Erythroblast (primary cell): ENCODE data around the gene AS3MT.
"Not testable (repeated sequence)": the region's sequence is repeated elsewhere in the genome, so short reads cannot be mapped to it uniquely, and the experiment has no call there.

Experiments used
- DNase-seq, 2 experiments: peaks; one replicate each; lab custom pipeline; 2025; lab: John Stamatoyannopoulos, UW
- GATA1 ChIP-seq: IDR thresholded peaks from 2 replicates; pipeline ENCODE4 v1.6.1; 2011; ENCODE audit warnings: low read depth, mild to moderate bottlenecking, control low read depth, low read length, moderate library complexity
- POLR2A ChIP-seq: IDR thresholded peaks from 2 replicates; pipeline ENCODE4 v1.6.1; 2011; ENCODE audit warnings: mild to moderate bottlenecking, low read length

Gene AS3MT

DNA sequence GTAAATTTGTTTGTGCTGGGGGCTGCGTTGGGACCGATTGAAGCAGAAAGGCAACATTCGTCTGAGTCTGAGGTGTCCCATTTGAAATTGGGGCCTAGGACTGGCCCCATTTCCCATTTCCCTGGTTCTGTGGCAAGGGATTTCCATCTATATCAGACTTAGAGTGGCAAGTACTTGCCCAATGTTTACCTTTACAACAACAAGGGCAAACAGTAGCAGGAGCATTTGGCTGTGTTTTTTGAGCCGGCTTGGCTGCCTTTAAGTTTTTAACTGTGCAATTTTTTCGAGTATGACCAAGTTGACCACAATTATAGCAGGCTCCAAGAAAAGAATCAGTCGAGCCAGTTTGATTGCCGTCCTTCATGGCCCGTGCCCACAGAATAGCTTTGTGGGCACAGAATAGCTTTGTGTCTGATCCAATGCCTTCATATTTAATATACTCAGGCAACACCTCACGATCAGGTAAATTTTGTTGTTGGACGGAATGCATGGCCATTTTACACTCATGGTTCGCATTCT is 27.4 kb upstream of the AS3MT start:
- TF ChIP-seq POLR2A (no peak), GATA1 (no peak)
- no peak for DNase-seq

DNA sequence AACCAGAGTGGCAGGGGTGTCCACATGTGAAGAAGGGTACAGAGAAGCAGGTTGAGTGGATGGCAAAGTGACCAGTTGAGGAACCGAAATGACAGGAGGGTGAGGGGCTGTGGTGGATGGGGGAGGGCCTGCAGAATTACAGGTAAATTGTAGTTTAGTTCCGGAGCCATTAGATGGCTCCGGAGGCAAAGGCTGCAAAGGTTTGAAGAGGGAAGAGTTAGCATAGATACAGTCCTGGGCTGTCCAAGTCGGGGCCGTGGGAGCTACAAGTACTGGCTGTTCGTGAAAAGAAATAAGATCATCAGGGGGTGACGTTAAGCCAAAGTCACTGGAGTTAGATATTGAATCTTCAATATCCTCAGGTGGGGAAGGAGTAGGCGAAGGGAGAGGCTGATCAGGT is 26.1 kb upstream of the AS3MT start:
- DNase-seq: not testable (repeated sequence)

DNA sequence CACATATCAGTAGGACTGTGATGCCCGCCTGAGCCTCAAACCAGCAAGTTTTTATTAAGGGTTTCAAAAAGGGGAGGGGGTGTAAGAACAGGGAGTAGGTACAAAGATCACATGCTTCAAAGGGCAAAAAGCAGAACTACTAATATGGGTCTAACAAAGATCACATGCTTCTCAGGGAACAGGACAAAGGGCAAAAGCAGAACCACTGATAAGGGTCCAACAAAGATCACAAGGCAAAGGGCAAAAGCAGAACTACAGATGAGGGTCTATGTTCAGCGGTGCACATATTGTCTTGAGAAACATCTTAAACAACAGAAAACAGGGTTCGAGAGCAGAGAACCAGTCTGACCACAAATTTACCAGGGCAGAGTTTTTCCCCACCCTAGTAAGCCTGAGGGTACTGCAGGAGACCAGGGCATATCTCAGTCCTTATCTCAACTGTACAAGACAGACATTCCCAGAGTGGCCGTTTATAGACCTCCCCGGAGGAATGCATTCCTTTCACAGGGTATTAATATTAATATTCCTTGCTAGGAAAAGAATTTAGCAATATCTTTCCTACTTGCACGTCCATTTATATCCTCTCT is 25.0 kb upstream of the AS3MT start:
- DNase-seq: not testable (repeated sequence)

DNA sequence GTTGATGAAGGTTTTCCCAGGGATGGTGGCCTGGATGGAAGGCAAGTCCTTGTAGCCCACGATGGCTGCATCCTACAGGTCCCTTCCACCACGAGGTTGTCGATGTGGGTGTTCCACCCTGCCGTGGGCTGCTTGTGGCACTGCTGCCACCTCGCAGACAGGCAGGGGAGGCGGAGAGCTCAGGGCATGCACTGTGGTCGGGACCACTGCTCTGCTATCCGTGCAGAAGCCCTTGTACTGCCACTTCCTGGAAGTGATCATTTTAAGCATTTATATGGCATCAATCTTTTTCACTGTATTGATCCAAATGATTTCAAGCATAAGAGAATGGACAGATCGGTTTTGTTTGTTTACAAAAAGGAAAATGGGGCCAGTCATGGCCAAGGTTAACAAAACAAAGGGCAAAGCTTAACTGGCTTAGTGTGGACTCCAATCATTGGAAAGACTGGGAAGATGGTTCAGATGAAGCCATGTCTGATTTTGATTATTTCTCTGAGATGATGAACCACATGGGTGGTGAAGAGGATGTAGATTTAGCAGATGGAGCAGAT is 23.8 kb upstream of the AS3MT start:
- no peak for DNase-seq
- no peak for TF ChIP-seq GATA1
- TF ChIP-seq POLR2A: no peak

DNA sequence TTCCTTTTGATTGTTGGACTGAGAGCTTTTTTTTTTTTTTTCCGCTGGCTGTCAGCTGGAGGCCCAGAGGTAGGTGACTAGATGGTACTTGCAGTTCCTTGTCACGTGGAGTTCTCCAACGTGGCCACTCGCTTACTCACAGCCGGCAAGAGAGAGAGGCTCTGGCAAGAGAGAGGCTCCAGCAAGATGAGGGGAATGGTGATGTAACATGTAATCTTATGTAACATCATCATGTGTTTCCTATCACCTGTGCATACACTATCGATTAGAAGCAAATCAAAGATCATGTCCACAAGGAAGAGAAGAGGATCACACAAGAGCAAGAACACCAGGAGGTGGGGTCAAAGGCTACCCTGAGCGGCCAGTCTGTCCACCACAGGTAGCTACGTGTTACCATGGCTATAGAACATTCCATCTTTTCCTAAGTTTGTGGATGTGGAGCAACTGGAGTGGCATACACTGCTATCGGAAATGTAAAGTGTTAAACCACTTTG is 19.2 kb upstream of the AS3MT start:
- no peak for DNase-seq
- no peak for TF ChIP-seq POLR2A
- no peak for TF ChIP-seq GATA1

DNA sequence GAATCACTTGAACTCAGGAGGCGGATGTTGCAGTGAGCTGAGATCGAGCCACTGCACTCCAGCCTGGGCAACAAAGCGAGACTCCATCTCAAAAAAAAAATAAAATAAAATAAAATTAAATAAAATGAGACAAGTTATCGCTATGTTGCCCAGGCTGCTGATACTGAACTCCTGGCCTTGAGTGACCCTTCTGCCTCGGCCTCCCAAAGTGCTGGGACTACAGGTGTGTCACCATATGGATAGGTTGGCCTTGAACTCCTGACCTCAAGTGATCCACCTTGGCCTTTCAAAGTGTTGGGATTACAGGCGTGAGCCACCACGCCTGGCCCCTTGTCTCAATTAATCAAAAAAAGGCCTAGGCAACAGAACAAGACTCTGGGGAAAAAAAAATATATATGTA is 16.0 kb upstream of the AS3MT start:
- DNase-seq: not testable (repeated sequence)

DNA sequence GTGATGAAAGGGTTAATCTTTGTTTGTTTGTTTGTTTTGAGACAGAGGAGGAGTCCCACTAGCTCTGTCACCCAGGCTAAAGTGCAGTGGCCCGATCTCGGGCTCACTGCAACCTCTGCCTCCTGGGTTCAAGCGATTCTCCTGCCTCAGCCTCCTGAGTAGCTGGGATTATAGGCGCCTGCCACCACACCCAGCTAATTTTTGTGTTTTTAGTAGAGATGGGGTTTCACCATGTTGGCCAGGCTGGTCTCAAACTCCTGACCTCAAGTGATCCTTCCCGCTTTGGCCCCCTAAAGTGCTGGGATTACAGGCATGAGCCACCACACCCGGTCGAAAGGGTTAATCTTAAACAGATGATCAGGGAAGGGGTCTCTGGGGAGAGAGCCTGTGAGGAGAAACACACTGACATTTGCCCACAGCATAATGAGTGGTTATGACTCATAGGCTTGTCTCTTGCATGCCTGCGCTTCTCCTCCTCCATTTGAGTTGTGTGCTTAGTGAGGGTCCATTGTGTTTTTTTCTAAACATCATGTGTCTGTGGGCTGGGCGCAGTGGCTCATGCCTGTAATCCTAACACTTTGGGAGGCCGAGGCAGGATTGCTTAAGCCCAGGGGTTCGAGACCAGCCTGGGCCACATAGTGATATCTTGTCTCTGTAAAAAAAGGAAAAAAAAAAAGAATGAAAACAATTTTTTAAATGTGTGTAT is 13.4 kb upstream of the AS3MT start:
- DNase-seq: not testable (repeated sequence)

DNA sequence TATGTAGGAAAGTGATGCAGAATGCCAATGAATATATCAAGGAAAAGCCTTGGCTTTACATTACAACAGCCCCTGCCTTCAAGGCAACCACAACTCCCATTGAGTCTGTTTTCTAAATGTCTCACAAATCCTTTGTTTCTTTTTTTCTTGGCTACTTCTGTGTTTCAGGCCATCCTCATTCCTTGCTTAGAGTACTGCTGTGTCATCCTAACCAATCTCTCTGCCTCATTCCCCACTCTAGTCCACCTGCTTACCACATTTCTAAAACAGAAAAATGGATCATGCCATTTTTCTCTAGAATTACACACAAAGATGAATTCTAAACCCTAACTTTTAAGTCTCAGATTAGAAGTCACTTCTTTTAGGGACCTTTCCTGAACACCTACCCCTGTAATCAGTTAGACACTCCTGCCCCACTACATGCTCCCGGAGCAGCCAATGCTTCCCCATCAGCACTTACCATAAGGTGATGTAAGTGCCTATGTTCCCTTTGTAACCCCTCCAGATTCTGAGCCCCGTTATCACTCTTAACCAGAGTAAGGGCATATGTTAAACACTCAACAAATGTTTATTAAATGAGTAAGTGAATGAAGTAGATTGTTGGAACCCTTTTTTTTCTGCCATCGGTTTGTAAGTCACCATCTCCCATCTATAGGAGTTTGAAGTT is 12.4 kb upstream of the AS3MT start:
- TF ChIP-seq GATA1 (no peak), POLR2A (no peak)

DNA sequence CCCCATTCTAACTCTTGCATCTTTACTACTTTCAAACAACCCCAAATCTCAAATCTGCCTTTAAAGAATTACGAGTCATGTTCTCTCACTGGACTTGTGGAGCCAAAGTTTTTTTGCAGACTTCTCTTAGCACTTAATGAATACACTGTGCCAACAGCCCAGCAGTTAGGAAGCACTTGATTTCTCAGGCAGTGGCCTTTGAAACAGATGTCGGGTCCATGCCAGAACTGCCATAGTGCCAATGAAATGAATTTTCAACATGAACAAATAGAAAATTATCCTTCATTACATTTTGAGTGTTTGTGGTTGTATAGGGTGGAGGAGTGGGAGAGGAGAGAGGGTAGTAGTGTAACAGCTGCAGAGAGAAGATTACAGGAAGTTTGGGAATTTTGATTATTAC is 9.4 kb upstream of the AS3MT start:
- DNase-seq: no peak
- no peak for TF ChIP-seq GATA1

More for the DNA sequence above, 12.4 kb upstream of the AS3MT start:
- peak; percentile 32 to 38 for DNase-seq

DNA sequence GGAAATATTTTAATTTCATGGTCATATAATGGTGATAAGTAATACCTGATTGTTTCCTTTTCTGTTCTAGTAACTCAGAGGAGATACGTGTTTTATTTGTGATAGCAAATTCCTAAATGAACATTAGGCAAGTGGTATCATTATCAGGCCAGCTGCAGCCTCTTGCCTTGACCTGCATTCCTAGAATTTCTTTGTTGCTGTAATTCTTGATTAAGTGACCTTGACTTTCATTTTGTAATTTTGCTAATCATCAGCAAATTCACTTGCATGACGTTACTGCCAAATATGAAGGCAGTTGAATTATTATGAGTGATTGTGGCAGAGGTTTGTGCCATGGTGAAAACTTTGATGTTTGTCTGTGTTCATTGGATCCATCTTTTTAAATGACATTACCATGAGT is 5.6 kb upstream of the AS3MT start:
- no peak for TF ChIP-seq POLR2A
- no peak for TF ChIP-seq GATA1
- peak; percentile 75 to 88 for DNase-seq

DNA sequence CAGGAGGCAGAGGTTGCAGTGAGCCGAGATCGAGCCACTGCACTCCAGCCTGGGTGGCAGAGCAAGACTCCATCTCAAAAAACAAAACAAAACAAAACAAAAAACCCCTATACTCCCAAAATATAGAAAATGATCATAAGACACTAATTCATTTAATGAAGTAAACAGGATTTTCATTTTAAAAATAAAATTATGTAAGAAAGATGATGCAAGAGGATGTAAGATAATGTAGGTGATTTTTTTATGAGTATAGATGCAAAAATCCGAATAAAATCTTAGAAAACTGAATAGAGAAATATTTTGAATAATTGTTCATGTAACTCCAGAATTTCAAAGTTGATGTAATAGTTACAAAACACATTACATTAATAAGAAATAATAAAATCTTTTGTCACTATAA is 3.6 kb upstream of the AS3MT start:
- TF ChIP-seq POLR2A (no peak), GATA1 (no peak)
- no peak for DNase-seq

DNA sequence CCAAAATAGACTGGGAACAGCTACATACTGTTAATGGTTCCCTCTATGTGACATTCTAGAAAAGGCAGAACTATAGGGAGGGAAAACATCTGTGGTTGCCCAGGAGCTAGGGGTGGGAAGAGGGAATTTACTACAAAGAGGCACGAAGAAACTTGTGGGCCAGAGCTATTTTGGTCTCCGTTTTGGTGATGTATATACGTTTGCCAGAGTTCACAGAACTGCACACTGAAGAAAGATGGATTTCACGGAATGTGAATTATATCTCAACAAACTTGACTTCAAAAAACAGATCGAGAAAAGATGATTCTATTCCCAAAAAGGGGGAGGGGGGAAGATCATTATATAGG is 386 bp upstream of the AS3MT start:
- TF ChIP-seq POLR2A (no peak), GATA1 (no peak)
- no peak for DNase-seq

DNA sequence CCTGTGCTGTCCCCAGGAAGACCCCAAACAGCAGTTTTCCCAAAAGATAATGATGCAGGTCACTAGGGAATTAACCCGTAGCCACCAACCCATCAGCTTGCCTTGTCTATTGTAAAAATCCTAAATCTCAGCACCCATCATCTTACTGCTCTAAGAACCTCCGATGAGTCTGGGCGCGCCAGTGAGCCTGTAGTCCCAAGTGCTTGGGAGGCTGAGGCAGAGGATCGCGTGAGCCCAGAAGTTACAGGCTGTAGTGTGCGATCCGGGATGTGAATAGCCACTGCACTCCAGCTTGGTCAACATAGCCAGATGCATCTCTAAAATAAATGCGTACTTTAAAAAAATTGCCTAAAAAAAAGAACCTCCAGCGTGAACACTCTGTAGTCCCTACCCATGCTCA is 951 bp downstream of the AS3MT start:
- TF ChIP-seq POLR2A (no peak), GATA1 (no peak)
- DNase-seq: no peak

DNA sequence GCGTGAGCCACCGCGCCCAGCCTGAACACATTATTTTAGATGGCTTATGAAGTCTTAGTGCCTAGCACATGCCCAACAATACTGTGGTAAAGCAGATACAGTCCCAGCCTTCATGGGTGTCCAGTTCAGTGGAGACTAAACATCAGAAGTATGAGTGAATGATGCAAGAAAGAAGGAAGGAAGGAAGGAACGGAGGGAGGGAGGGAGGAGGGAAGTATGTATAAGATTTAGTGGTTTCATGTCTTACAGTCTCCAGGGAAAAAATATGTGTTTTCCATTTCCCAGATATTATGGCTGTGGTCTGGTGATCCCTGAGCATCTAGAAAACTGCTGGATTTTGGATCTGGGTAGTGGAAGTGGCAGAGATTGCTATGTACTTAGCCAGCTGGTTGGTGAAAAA is 2.9 kb downstream of the AS3MT start:
- DNase-seq: no peak
- TF ChIP-seq POLR2A (no peak), GATA1 (no peak)
